Adrenal gland (tissue), 12 donors: ENCODE data around the gene H6PD. TPM values are rescaled to one million over a fixed set of nuclear protein-coding genes. Genes with fewer than 3 reads are reported as not detected.

Experiments used
- DNase-seq, 7 donors: peaks; one replicate each; pipeline ENCODE4 v3.0.0-alpha.2; 2019 to 2020
- H3K27ac ChIP-seq, 5 donors: fragments of 200-600 bp; sonication (generic) in 4 of 5; 1 replicate in 3 of 5; 2 replicates in 2 of 5; pipeline versions ENCODE4 v1.5.1 to v1.8.0; 2016 to 2020; ENCODE audit warnings: mild to moderate bottlenecking in 1 of 5
- H3K27me3 ChIP-seq: fragments of 200-600 bp; 2 replicates; pipeline ENCODE4 v1.8.0; 2021
- H3K36me3 ChIP-seq, 2 donors: fragments of 200-600 bp; replicated peaks in 1 of 2; 1 replicate in 1 of 2; 2 replicates in 1 of 2; pipeline versions ENCODE4 v1.5.1 to v1.8.0; 2018 to 2022
- H3K4me1 ChIP-seq, 2 donors: fragments of 200-600 bp; replicated peaks in 1 of 2; 1 replicate in 1 of 2; 2 replicates in 1 of 2; pipeline versions ENCODE4 v1.5.1 to v1.8.0; 2018 to 2021
- H3K4me3 ChIP-seq, 4 donors: fragments of 200-600 bp; sonication (generic) in 3 of 4; one replicate each; pipeline ENCODE4 v1.5.1; 2016 to 2018
- H3K9me3 ChIP-seq, 3 donors: fragments of 200-600 bp; sonication (generic) in 1 of 3; replicated peaks in 1 of 3; 1 replicate in 2 of 3; 2 replicates in 1 of 3; pipeline versions ENCODE4 v1.5.1 to v1.8.0; 2016 to 2021
- CTCF ChIP-seq, 6 experiments: fragments of 450-650 bp in 4 of 6; fragments of 200-600 bp in 2 of 6; sonication (generic) in 1 of 6; IDR thresholded peaks; 1 replicate in 5 of 6; 2 replicates in 1 of 6; pipeline versions ENCODE4 v1.5.1 to v1.8.0; 2016 to 2021; ENCODE audit warnings: antibody characterized with exemption in 6 of 6, mild to moderate bottlenecking in 2 of 6, moderate library complexity in 1 of 6
- POLR2A ChIP-seq, 2 donors: fragments of 450-650 bp; IDR thresholded peaks; one replicate each; pipeline ENCODE4 v1.6.1; 2017; ENCODE audit warnings: antibody characterized with exemption in 2 of 2, mild to moderate bottlenecking in 2 of 2, moderate library complexity in 1 of 2
- WGBS, 4 donors: extraction: QIAGEN DNeasy Blood & Tissue Kit in 2 of 4; methylation state at CpG; one replicate each; pipeline versions ENCODE4 v1.1.5 to v1.1.7; 2013 to 2017; 5-methylcytosine and 5-hydroxymethylcytosine counted together
- intact Hi-C, 2 donors: fragments of 100-400 bp; cut with DNase I; formaldehyde crosslinking; loops; one replicate each; pipeline versions ENCODE4 v1.14.1 to v1.15.0; 2022 to 2023
- polyA plus RNA-seq, 3 donors: library from polyadenylated mRNA; stranded (reverse); fragments of 200-250 nt in 2 of 3; fragments of 350-450 nt in 1 of 3; fragmentation: Illumina TruSeq in 1 of 3; extraction: RNeasy Lipid Tissue Mini Kit (QIAGEN cat#74804) in 1 of 3; gene quantifications; one replicate each; pipeline ENCODE4 v1.2.3, GENCODE V29; 2013 to 2014
- total RNA-seq, 9 donors: library from RNA; depleted of rRNA in 4 of 9; stranded (reverse); fragments of >200 nt in 4 of 9; fragments of 120-200 nt in 1 of 9; fragmentation: NEBNext Ultra II Directional in 1 of 9; extraction: Animal tissue kit (Norgen Biotek cat#: 25700) in 1 of 9; gene quantifications; one replicate each; pipeline versions ENCODE4 v1.1.0 to v1.2.4, GENCODE V29; 2013 to 2023
- donor health status: healthy with polysubstance abuse.
- donor health status: Bipolar disorder and iron deficiency.
- donor health status: DM: yes; HTN: yes; CAD: no.
- donor health status: DM: no; HTN: no; CAD: no.
- donor health status: DM: no; HTN: no; CAD: no.
- donor health status: DM: yes; HTN: yes; CAD: no.

H6PD gene
- total and polyA plus RNA-seq, 12 donors = 20.3 to 116 (median 80.4) TPM

GRCh38 chr1:9281908-9282695 is 47.5 kb downstream of the H6PD start:
- TF ChIP-seq CTCF (IDR thresholded peaks at IDR 0.05) (no peak), POLR2A (IDR thresholded peaks at IDR 0.05) (no peak)
- Histone ChIP-seq H3K4me3 (no peak overlapping the region), H3K9me3 (no peaks in the 10 kb centered on the region), H3K36me3 (no peaks in the 10 kb centered on the region), H3K4me1 (peaks cover 10 to 16% of the 10 kb centered on the region in 2 donors), H3K27ac (no peak overlapping the region), H3K27me3 (no peaks in the 10 kb centered on the region)
- DNase-seq = no peak
- intact Hi-C loops = loop anchor here in 1 of 2 donors (10.0 kb wide), 1 partner anchor 173 kb away; no protein-coding TSS in a partner anchor
- WGBS, 4 donors = 48 to 67% (median 61%) methylated on average over 8 to 12 of the region's 12 CpGs

- Histone ChIP-seq H3K27ac (no peak overlapping the region), H3K27me3 (no peaks in the 10 kb centered on the region), H3K9me3 (no peaks in the 10 kb centered on the region), H3K36me3 (no peaks in the 10 kb centered on the region), H3K4me3 (no peak overlapping the region), H3K4me1 (peaks cover 10 to 16% of the 10 kb centered on the region in 2 donors)
- intact Hi-C loops = loop anchor here in 1 of 2 donors (10.0 kb wide), 1 partner anchor 172 kb away; no protein-coding TSS in a partner anchor
- no peak for TF ChIP-seq POLR2A (IDR thresholded peaks at IDR 0.05)
- no peak for DNase-seq
- 59 to 79% (median 65%) methylated on average over 2 to 4 of the region's 4 CpGs for WGBS, 4 donors
These were observed 48.1 kb downstream of the H6PD start for GRCh38 chr1:9282696-9282955.

DNA sequence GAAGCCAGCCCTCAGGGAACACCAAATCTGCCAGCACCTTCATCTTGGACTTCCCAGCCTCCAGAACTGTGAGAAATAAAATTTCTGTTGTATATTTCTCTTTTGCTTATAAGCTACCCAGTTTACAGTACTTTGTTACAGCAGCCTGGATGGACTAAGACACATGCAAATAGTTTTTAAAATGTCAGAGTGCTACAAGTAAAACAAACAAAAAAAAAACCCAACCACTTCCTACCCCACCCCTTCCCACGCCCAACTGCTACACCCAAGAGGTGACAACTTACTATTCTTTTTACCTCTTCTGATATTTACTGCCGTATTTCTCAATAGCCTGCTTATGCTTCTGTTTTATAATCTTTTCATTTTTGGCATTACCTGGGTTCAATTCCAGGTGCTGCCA is 49.5 kb downstream of the H6PD start:
- no peaks in the 10 kb centered on the region for H3K36me3 ChIP-seq
- H3K9me3 ChIP-seq = peaks cover 0 to 13% (median 0%) of the 10 kb centered on the region in 3 donors
- TF ChIP-seq CTCF (IDR thresholded peaks at IDR 0.05) = no peak
- TF ChIP-seq POLR2A (IDR thresholded peaks at IDR 0.05) = no peak
- intact Hi-C loops = loop anchor here in 1 of 2 donors (10.0 kb wide), 1 partner anchor 171 kb away; no protein-coding TSS in a partner anchor
- peaks cover 10 to 16% of the 10 kb centered on the region in 2 donors for H3K4me1 ChIP-seq
- H3K4me3 ChIP-seq = no peak overlapping the region
- DNase-seq = no peak
- no peaks in the 10 kb centered on the region for H3K27me3 ChIP-seq
- 85 to 90% (median 86%) methylated on average over 2 of the region's 2 CpGs for WGBS, 4 donors
- H3K27ac ChIP-seq = no peak overlapping the region

- DNase-seq = no peak
- no peak for TF ChIP-seq CTCF (IDR thresholded peaks at IDR 0.05)
- TF ChIP-seq POLR2A (IDR thresholded peaks at IDR 0.05) = no peak
- Histone ChIP-seq H3K36me3 (no peaks in the 10 kb centered on the region), H3K9me3 (peaks cover 0 to 13% (median 0%) of the 10 kb centered on the region in 3 donors), H3K27me3 (no peaks in the 10 kb centered on the region), H3K27ac (no peak overlapping the region), H3K4me1 (peaks cover 8 to 17% of the 10 kb centered on the region in 2 donors), H3K4me3 (no peak overlapping the region)
- 52 to 79% (median 73%) methylated on average over 6 of the region's 6 CpGs for WGBS, 4 donors
- intact Hi-C loops = loop anchor here (5.0 to 10.0 kb wide), 3 partner anchors 168 to 206 kb away; no protein-coding TSS in a partner anchor
These were observed 52.0 kb downstream of the H6PD start for GRCh38 chr1:9286556-9286955.
